ENCODE data around the gene SLC8A3.

Gene SLC8A3

DNA sequence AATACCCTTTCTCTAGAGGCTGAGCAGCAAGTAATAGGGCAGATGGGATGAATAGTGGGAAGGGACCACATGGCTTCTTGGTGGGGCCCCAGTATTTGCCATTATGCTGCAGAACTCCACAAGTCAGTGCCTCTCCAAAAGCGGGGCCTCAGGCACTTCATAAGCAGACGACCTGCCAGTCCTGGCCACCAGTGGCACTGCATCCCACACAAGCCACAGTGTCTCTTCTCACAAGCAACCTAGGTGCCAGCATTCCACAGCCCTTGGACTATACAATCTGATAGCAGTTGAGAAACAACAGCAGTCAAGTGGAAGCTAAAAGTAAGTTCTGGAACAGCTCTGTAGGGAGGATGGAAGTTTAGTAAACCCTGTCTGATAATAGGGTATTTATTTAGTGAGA is 4.2 kb upstream of the SLC8A3 start:
- Histone ChIP-seq H4K20me1 (ENCODE audit: insufficient read depth, low read length) (no peaks in the 10 kb centered on the region), H3K79me2 (ENCODE audit: insufficient read depth, low read length) (no peaks in the 10 kb centered on the region), H3K9me2 (ENCODE audit: low read depth, low read length) (no peaks in the 10 kb centered on the region), H3K36me3 (ENCODE audit: insufficient read depth, low read length) (no peaks in the 10 kb centered on the region), H3K27ac (ENCODE audit: low read depth, low read length, poor library complexity, severe bottlenecking) (no peak overlapping the region), H3K4me3 (ENCODE audit: low read depth, low read length, poor library complexity, severe bottlenecking) (no peak overlapping the region), H3K4me1 (ENCODE audit: insufficient read depth, low read length, severe bottlenecking) (no peaks in the 10 kb centered on the region), H2AFZ (ENCODE audit: low read length) (no peak overlapping the region), H3K27me3 (ENCODE audit: insufficient read depth, low read length) (peaks cover 5% of the 10 kb centered on the region; the same call in 1 of the 2 replicates), H3K9ac (ENCODE audit: low read length) (no peak overlapping the region), H3K9me3 (ENCODE audit: low read length) (no peaks in the 10 kb centered on the region), H3K4me2 (ENCODE audit: low read length) (no peak overlapping the region), H3F3A (ENCODE audit: insufficient read depth, low read length) (no peaks in the 10 kb centered on the region)
- TF ChIP-seq EZH2 (IDR thresholded peaks at IDR 0.05; ENCODE audit: borderline replicate concordance, low read length) = no peak
- TF ChIP-seq, protein P1, sequence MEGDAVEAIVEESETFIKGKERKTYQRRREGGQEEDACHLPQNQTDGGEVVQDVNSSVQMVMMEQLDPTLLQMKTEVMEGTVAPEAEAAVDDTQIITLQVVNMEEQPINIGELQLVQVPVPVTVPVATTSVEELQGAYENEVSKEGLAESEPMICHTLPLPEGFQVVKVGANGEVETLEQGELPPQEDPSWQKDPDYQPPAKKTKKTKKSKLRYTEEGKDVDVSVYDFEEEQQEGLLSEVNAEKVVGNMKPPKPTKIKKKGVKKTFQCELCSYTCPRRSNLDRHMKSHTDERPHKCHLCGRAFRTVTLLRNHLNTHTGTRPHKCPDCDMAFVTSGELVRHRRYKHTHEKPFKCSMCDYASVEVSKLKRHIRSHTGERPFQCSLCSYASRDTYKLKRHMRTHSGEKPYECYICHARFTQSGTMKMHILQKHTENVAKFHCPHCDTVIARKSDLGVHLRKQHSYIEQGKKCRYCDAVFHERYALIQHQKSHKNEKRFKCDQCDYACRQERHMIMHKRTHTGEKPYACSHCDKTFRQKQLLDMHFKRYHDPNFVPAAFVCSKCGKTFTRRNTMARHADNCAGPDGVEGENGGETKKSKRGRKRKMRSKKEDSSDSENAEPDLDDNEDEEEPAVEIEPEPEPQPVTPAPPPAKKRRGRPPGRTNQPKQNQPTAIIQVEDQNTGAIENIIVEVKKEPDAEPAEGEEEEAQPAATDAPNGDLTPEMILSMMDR (IDR thresholded peaks at IDR 0.05; ENCODE audit: low read length) = no peak

DNA sequence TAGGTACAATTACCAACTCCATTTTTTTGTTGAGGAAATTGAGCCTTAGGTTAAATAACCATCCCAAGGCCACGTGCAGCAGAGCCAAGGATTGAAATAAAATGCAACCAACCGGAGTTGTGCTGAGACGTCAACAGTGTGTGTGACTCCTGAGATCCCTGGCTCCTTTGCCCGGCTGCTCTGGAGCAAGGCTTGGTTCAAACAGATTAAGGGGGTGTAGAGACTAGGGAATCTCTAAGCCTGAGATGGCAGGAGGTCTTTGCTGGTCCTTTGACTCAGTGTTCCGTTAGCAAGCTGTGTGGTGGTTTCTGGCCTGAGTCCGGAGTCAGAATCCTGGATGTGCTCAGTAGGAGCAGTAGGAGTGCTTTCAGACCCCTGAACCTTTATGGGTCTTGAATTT is 1.4 kb upstream of the SLC8A3 start:
- no peaks in the 10 kb centered on the region for H3K9me3 ChIP-seq (ENCODE audit: low read length)
- no peak overlapping the region for H2AFZ ChIP-seq (ENCODE audit: low read length)
- no peaks in the 10 kb centered on the region for H3F3A ChIP-seq (ENCODE audit: insufficient read depth, low read length)
- H3K79me2 ChIP-seq (ENCODE audit: insufficient read depth, low read length) = no peaks in the 10 kb centered on the region
- no peak overlapping the region for H3K9ac ChIP-seq (ENCODE audit: low read length)
- no peak overlapping the region for H3K4me2 ChIP-seq (ENCODE audit: low read length)
- H3K4me3 ChIP-seq (ENCODE audit: low read depth, low read length, poor library complexity, severe bottlenecking) = no peak overlapping the region
- no peak overlapping the region for H3K27ac ChIP-seq (ENCODE audit: low read depth, low read length, poor library complexity, severe bottlenecking)
- H3K27me3 ChIP-seq (ENCODE audit: insufficient read depth, low read length) = peaks cover 5% of the 10 kb centered on the region; the same call in 1 of the 2 replicates
- H4K20me1 ChIP-seq (ENCODE audit: insufficient read depth, low read length) = no peaks in the 10 kb centered on the region
- no peaks in the 10 kb centered on the region for H3K9me2 ChIP-seq (ENCODE audit: low read depth, low read length)
- H3K4me1 ChIP-seq (ENCODE audit: insufficient read depth, low read length, severe bottlenecking) = no peaks in the 10 kb centered on the region
- TF ChIP-seq, protein P1 (IDR thresholded peaks at IDR 0.05; ENCODE audit: low read length) = no peak
- TF ChIP-seq EZH2 (IDR thresholded peaks at IDR 0.05; ENCODE audit: borderline replicate concordance, low read length) = no peak
- H3K36me3 ChIP-seq (ENCODE audit: insufficient read depth, low read length) = no peaks in the 10 kb centered on the region

DNA sequence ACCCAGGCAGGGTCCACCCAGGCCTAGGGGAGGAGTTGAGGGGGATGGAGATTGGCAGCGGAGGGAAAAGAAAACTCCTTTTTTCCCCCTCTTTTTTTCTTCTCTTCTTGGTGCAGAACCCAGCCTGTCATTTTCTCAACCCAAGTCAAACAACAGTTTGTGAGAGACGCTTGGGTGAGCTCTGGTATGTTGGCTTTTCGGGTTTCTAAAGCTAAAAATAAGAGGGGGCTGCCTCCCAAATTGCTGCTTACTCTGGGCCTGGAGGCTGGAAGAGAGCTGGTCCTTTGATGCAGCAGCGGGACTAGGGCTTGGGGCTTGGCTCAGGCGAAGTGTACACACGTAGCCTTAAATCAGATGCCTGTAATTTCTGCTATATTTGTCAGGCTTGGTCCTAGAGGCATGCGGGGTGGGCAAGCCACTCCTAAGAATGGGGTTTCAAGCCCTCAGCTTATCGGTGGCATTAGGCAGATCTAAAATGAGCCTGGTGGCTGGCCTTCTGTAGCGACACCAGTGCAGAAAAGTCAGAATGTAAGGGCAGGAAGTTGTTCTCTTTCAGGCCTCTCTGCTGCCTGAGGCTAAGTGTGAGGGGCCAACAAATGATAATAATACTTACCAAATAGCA is 816 bp upstream of the SLC8A3 start:
- no peak overlapping the region for H2AFZ ChIP-seq (ENCODE audit: low read length)
- H3K27me3 ChIP-seq (ENCODE audit: insufficient read depth, low read length) = peaks cover 5% of the 10 kb centered on the region; the same call in 1 of the 2 replicates
- no peak overlapping the region for H3K4me3 ChIP-seq (ENCODE audit: low read depth, low read length, poor library complexity, severe bottlenecking)

More for the DNA sequence above, 816 bp upstream of the SLC8A3 start:
- Histone ChIP-seq H3K9me3 (ENCODE audit: low read length) (no peaks in the 10 kb centered on the region), H4K20me1 (ENCODE audit: insufficient read depth, low read length) (no peaks in the 10 kb centered on the region), H3K9me2 (ENCODE audit: low read depth, low read length) (no peaks in the 10 kb centered on the region), H3K36me3 (ENCODE audit: insufficient read depth, low read length) (no peaks in the 10 kb centered on the region), H3F3A (ENCODE audit: insufficient read depth, low read length) (no peaks in the 10 kb centered on the region), H3K9ac (ENCODE audit: low read length) (no peak overlapping the region), H3K4me2 (ENCODE audit: low read length) (no peak overlapping the region), H3K79me2 (ENCODE audit: insufficient read depth, low read length) (no peaks in the 10 kb centered on the region), H3K27ac (ENCODE audit: low read depth, low read length, poor library complexity, severe bottlenecking) (no peak overlapping the region), H3K4me1 (ENCODE audit: insufficient read depth, low read length, severe bottlenecking) (no peaks in the 10 kb centered on the region)
- no peak for TF ChIP-seq EZH2 (IDR thresholded peaks at IDR 0.05; ENCODE audit: borderline replicate concordance, low read length)
- TF ChIP-seq, protein P1 (IDR thresholded peaks at IDR 0.05; ENCODE audit: low read length) = no peak
